Peyer's patch (tissue), 4 donors: ENCODE data around the gene ABCA2. TPM values are rescaled to one million over a fixed set of nuclear protein-coding genes. Genes with fewer than 3 reads are reported as not detected.

Experiments
- DNase-seq, 3 donors: peaks; one replicate each; pipeline ENCODE4 v3.0.0-alpha.2; 2017 to 2019
- H3K27ac ChIP-seq, 4 donors: fragments of 200-600 bp; sonication (generic); one replicate each; pipeline ENCODE4 v1.5.1; 2016 to 2019
- H3K27me3 ChIP-seq, 2 donors: fragments of 200-600 bp; sonication (generic); one replicate each; pipeline ENCODE4 v1.5.1; 2019
- H3K36me3 ChIP-seq, 3 donors: fragments of 200-600 bp; sonication (generic); one replicate each; pipeline ENCODE4 v1.5.1; 2016 to 2019
- H3K4me1 ChIP-seq, 4 donors: fragments of 200-600 bp; sonication (generic); one replicate each; pipeline ENCODE4 v1.5.1; 2016 to 2019
- H3K4me3 ChIP-seq, 4 donors: fragments of 200-600 bp; sonication (generic); 1 replicate in 3 of 4; 2 replicates in 1 of 4; pipeline ENCODE4 v1.5.1; 2016 to 2019; ENCODE audit warnings: mild to moderate bottlenecking in 1 of 4
- H3K9me3 ChIP-seq, 4 donors: fragments of 200-600 bp; sonication (generic); one replicate each; pipeline ENCODE4 v1.5.1; 2016 to 2019; ENCODE audit warnings: mild to moderate bottlenecking in 1 of 4
- CTCF ChIP-seq, 6 experiments: fragments of 450-650 bp in 4 of 6; fragments of 200-600 bp in 2 of 6; sonication (generic) in 1 of 6; IDR thresholded peaks; one replicate each; pipeline ENCODE4 v1.5.1; 2017 to 2019; ENCODE audit warnings: antibody characterized with exemption in 6 of 6, mild to moderate bottlenecking in 3 of 6, moderate library complexity in 1 of 6
- POLR2A ChIP-seq, 2 donors: fragments of 450-650 bp; IDR thresholded peaks; one replicate each; pipeline ENCODE4 v1.5.1; 2017; ENCODE audit warnings: antibody characterized with exemption in 2 of 2, mild to moderate bottlenecking in 2 of 2, moderate library complexity in 2 of 2
- total RNA-seq, 4 donors: library from RNA; depleted of rRNA; stranded (reverse); fragments of >200 nt; gene quantifications; one replicate each; pipeline ENCODE4 v1.1.0, GENCODE V29; 2016

The ABCA2 gene
- total RNA-seq, 4 donors from 2014 or later: 46.4 to 69.0 (median 49.0) TPM

GRCh38 chr9:136978073-136978864 lies 49.8 kb downstream of the ABCA2 start:
- TF ChIP-seq CTCF (IDR thresholded peaks at IDR 0.05) (no peak), POLR2A (IDR thresholded peaks at IDR 0.05) (no peak)
- Histone ChIP-seq H3K27me3 (no peaks in the 10 kb centered on the region), H3K36me3 (no peaks in the 10 kb centered on the region), H3K4me3 (peak overlapping the region; percentile 29 to 54 (median 39)), H3K9me3 (no peaks in the 10 kb centered on the region), H3K4me1 (peaks cover 0 to 19% (median 2%) of the 10 kb centered on the region in 4 donors), H3K27ac (peak overlapping the region; percentile 22 to 58 (median 30))
- peak; percentile 58 to 72 (median 68) for DNase-seq

- no peaks in the 10 kb centered on the region for H3K9me3 ChIP-seq
- peaks cover 0 to 19% (median 2%) of the 10 kb centered on the region in 4 donors for H3K4me1 ChIP-seq
- H3K4me3 ChIP-seq: peak overlapping the region; percentile 29 to 54 (median 39)
- no peaks in the 10 kb centered on the region for H3K36me3 ChIP-seq
- H3K27ac ChIP-seq: peak overlapping the region in 3 of 4 donors; percentile 22 to 58 (median 31)
- no peaks in the 10 kb centered on the region for H3K27me3 ChIP-seq
- no peak for DNase-seq
- no peak for TF ChIP-seq CTCF (IDR thresholded peaks at IDR 0.05)
- no peak for TF ChIP-seq POLR2A (IDR thresholded peaks at IDR 0.05)
Observed at GRCh38 chr9:136977649-136978072, 50.4 kb downstream of the ABCA2 start.

- H3K4me3 ChIP-seq: peak within 1 kb of the TSS; percentile 29 to 54 (median 39)
- H3K27ac ChIP-seq: peak within 1 kb of the TSS; percentile 22 to 58 (median 30)
- no peaks in the 10 kb centered on the region for H3K36me3 ChIP-seq
- H3K9me3 ChIP-seq: no peaks in the 10 kb centered on the region
- TF ChIP-seq POLR2A (IDR thresholded peaks at IDR 0.05) (no peak), CTCF (IDR thresholded peaks at IDR 0.05) (no peak)
- H3K4me1 ChIP-seq: peaks cover 0 to 19% (median 2%) of the 10 kb centered on the region in 4 donors
- no peak for DNase-seq
- H3K27me3 ChIP-seq: no peaks in the 10 kb centered on the region
Observed at GRCh38 chr9:136977223-136977622, 50.8 kb downstream of the ABCA2 start, which contains the start of gene PTGDS. Gene PTGDS, plus strand, starts transcription at chr9:136977504. Its CDS starts 75 bp downstream, at chr9:136977579.

- no peaks in the 10 kb centered on the region for H3K9me3 ChIP-seq
- H3K27me3 ChIP-seq: no peaks in the 10 kb centered on the region
- TF ChIP-seq POLR2A (IDR thresholded peaks at IDR 0.05) (no peak), CTCF (IDR thresholded peaks at IDR 0.05) (peak in 1 of 6 experiments; percentile 8)
- peaks cover 0 to 19% (median 2%) of the 10 kb centered on the region in 4 donors for H3K4me1 ChIP-seq
- H3K4me3 ChIP-seq: no peak overlapping the region
- no peak overlapping the region for H3K27ac ChIP-seq
- peak in 1 of 3 donors; percentile 35 for DNase-seq
- no peaks in the 10 kb centered on the region for H3K36me3 ChIP-seq
Observed at GRCh38 chr9:136975644-136976043, 52.4 kb downstream of the ABCA2 start.

GRCh38 chr9:136974817-136975535 lies 53.1 kb downstream of the ABCA2 start:
- no peaks in the 10 kb centered on the region for H3K9me3 ChIP-seq
- H3K27ac ChIP-seq: no peak overlapping the region
- no peaks in the 10 kb centered on the region for H3K27me3 ChIP-seq
- no peaks in the 10 kb centered on the region for H3K36me3 ChIP-seq
- no peak overlapping the region for H3K4me3 ChIP-seq
- peaks cover 0 to 19% (median 2%) of the 10 kb centered on the region in 4 donors for H3K4me1 ChIP-seq
- TF ChIP-seq POLR2A (IDR thresholded peaks at IDR 0.05) (no peak), CTCF (IDR thresholded peaks at IDR 0.05) (no peak)
- no peak for DNase-seq
